ENCODE results near the gene PTPN5. TPM values are rescaled to one million over a fixed set of nuclear protein-coding genes. Genes with fewer than 3 reads are reported as not detected.

Gene PTPN5
- total RNA-seq, 4 donors from 2014 or later, result under 0.01 to 3.2 (median 0.79) TPM

GRCh38 chr11:18715476-18715875 is 76.1 kb downstream of the PTPN5 start:
- H3K9me3 ChIP-seq, result no peaks in the 10 kb centered on the region
- H3K4me3 ChIP-seq, result no peak overlapping the region
- no peak for DNase-seq
- intact Hi-C loops (cut with DNase I; ENCODE audit: low total_unique reads), result no loop called here
- TF ChIP-seq CTCF (IDR thresholded peaks at IDR 0.05) (no peak), POLR2A (IDR thresholded peaks at IDR 0.05) (no peak)
- no peaks in the 10 kb centered on the region for H3K27me3 ChIP-seq
- no peaks in the 10 kb centered on the region for H3K36me3 ChIP-seq
- H3K27ac ChIP-seq, result no peak overlapping the region
- H3K4me1 ChIP-seq, result peaks cover 0 to 5% of the 10 kb centered on the region in 2 donors

- H3K9me3 ChIP-seq, result no peaks in the 10 kb centered on the region
- intact Hi-C loops (cut with DNase I; ENCODE audit: low total_unique reads), result no loop called here
- no peaks in the 10 kb centered on the region for H3K4me1 ChIP-seq
- H3K27ac ChIP-seq, result no peak overlapping the region
- no peaks in the 10 kb centered on the region for H3K27me3 ChIP-seq
- TF ChIP-seq CTCF (IDR thresholded peaks at IDR 0.05) (no peak), POLR2A (IDR thresholded peaks at IDR 0.05) (no peak)
- no peaks in the 10 kb centered on the region for H3K36me3 ChIP-seq
- no peak for DNase-seq
- H3K4me3 ChIP-seq, result no peak overlapping the region
Measured at GRCh38 chr11:18714443-18714780, 77.2 kb downstream of the PTPN5 start.

- H3K27ac ChIP-seq, result no peak overlapping the region
- intact Hi-C loops (cut with DNase I; ENCODE audit: low total_unique reads), result no loop called here
- DNase-seq, result no peak
- no peaks in the 10 kb centered on the region for H3K36me3 ChIP-seq
- H3K4me1 ChIP-seq, result no peaks in the 10 kb centered on the region
- H3K9me3 ChIP-seq, result no peaks in the 10 kb centered on the region
- H3K4me3 ChIP-seq, result no peak overlapping the region
- no peak for TF ChIP-seq CTCF (IDR thresholded peaks at IDR 0.05)
- no peak for TF ChIP-seq POLR2A (IDR thresholded peaks at IDR 0.05)
- H3K27me3 ChIP-seq, result no peaks in the 10 kb centered on the region
Measured at GRCh38 chr11:18713646-18714442, 77.8 kb downstream of the PTPN5 start.

GRCh38 chr11:18710545-18710944 is 81.1 kb downstream of the PTPN5 start:
- Histone ChIP-seq H3K4me1 (no peaks in the 10 kb centered on the region), H3K4me3 (no peak overlapping the region), H3K27ac (no peak overlapping the region), H3K9me3 (no peaks in the 10 kb centered on the region), H3K27me3 (no peaks in the 10 kb centered on the region), H3K36me3 (no peaks in the 10 kb centered on the region)
- no peak for TF ChIP-seq POLR2A (IDR thresholded peaks at IDR 0.05)
- TF ChIP-seq CTCF (IDR thresholded peaks at IDR 0.05), result no peak
- intact Hi-C loops (cut with DNase I; ENCODE audit: low total_unique reads), result no loop called here
- no peak for DNase-seq

- no peak overlapping the region for H3K4me3 ChIP-seq
- H3K27me3 ChIP-seq, result no peaks in the 10 kb centered on the region
- no peak for DNase-seq
- no peaks in the 10 kb centered on the region for H3K9me3 ChIP-seq
- H3K4me1 ChIP-seq, result no peaks in the 10 kb centered on the region
- TF ChIP-seq POLR2A (IDR thresholded peaks at IDR 0.05) (no peak), CTCF (IDR thresholded peaks at IDR 0.05) (no peak)
- H3K36me3 ChIP-seq, result no peaks in the 10 kb centered on the region
- intact Hi-C loops (cut with DNase I; ENCODE audit: low total_unique reads), result loop anchor here (10.0 kb wide), 1 partner anchor 75 kb away; the partner anchor contains the start of gene SPTY2D1
- no peak overlapping the region for H3K27ac ChIP-seq
Measured at GRCh38 chr11:18709414-18709813, 82.2 kb downstream of the PTPN5 start.
